Kidney capillary endothelial cell (primary cell): ENCODE results near the gene GCAT.
"Not testable (repeated sequence)": the region's sequence is repeated elsewhere in the genome, so short reads cannot be mapped to it uniquely, and the experiment has no call there.

ENCODE experiments used
- DNase-seq: peaks from one replicate; pipeline ENCODE4 v3.0.0-alpha.2; 2018; ENCODE audit warnings: low spot score

GCAT gene

GRCh38 chr22:37782340-37783168 lies 25.2 kb upstream of the GCAT start:
- peak; percentile 86 for DNase-seq

GRCh38 chr22:37784829-37785495 lies 22.8 kb upstream of the GCAT start:
- no peak for DNase-seq

- DNase-seq, result no peak
Observed at GRCh38 chr22:37790234-37790633, 17.5 kb upstream of the GCAT start.

- DNase-seq, result no peak
Observed at GRCh38 chr22:37792494-37792893, 15.2 kb upstream of the GCAT start.

- DNase-seq, result no peak
Observed at GRCh38 chr22:37794376-37794775, 13.4 kb upstream of the GCAT start.

- DNase-seq, result no peak
Observed at GRCh38 chr22:37796079-37796478, 11.7 kb upstream of the GCAT start.

GRCh38 chr22:37797259-37797658 lies 10.5 kb upstream of the GCAT start:
- DNase-seq, result not testable (repeated sequence)

GRCh38 chr22:37797874-37798500 lies 9.7 kb upstream of the GCAT start:
- DNase-seq, result no peak

- not testable (repeated sequence) for DNase-seq
Observed at GRCh38 chr22:37799979-37800378, 7.8 kb upstream of the GCAT start.

GRCh38 chr22:37801946-37802309 lies 5.8 kb upstream of the GCAT start:
- DNase-seq, result no peak

- DNase-seq, result no peak
Observed at GRCh38 chr22:37802310-37803194, 5.2 kb upstream of the GCAT start.

GRCh38 chr22:37803195-37803638 lies 4.5 kb upstream of the GCAT start:
- DNase-seq, result no peak

GRCh38 chr22:37803639-37804351 lies 3.9 kb upstream of the GCAT start:
- DNase-seq, result no peak

- DNase-seq, result no peak
Observed at GRCh38 chr22:37804352-37804880, 3.3 kb upstream of the GCAT start.

- peak; percentile 74 for DNase-seq
Observed at GRCh38 chr22:37804881-37805809, 2.6 kb upstream of the GCAT start.

GRCh38 chr22:37805810-37806277 lies 1.9 kb upstream of the GCAT start:
- DNase-seq, result no peak

- no peak for DNase-seq
Observed at GRCh38 chr22:37806409-37807333, 1.1 kb upstream of the GCAT start.

- no peak for DNase-seq
Observed at GRCh38 chr22:37808294-37808657, 542 bp downstream of the GCAT start.
